Activated CD8-positive, alpha-beta memory T cell treated with anti-CD3 and anti-CD28 coated beads, Interleukin-2, amount 50 U/mL, for 48 hours (primary cell): Measurements from ENCODE around the gene NACC2.

Source experiments
- DNase-seq: peaks from one replicate; pipeline ENCODE4 v3.0.0-alpha.2; 2020

The NACC2 gene

DNA sequence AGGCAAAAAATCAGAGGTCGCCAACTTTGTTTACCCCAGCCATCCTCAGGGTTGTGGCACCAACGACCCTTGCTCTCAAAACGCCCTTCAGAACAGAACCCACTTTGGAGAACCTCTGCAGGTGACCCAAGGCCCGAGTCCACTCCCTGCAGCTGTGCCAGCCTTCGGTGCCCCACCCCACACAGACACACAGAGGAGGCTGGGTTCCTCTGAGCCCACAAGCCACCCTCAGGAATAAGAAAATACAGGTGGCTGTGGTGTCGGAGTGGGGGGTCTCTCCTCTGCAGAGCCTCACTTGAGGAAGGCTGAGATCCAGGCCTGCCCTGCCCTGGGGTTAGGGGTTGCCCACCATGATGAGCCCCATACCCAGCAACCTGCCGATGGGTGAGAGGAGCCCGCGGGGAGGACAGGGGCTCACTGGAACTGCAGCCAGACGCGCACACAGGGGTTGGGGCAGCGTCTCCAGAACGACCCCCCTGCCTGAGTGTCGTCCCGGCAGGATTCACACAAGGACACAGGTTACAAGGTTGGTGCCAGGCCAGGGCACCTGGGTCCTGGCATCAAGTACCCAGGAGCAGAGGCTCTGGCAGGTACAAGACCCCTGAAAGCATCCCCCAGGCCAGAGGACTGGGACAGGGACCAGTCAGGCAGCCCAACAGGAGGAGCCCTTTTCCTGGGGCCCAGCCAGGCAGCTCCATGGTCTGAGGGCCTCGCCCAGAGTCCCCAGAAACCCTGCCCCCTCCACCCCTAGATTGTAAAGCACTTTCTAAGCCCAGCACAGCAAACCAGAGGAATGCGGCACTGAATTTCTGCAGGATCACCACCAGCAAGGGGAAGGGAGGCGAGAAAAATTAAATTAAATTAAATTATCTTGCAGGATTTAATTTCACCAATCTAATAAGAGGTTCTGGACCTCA, 40.0 kb downstream of the NACC2 start:
- no peak for DNase-seq

GRCh38 chr9:136054146-136054545, 40.9 kb downstream of the NACC2 start:
- no peak for DNase-seq

DNA sequence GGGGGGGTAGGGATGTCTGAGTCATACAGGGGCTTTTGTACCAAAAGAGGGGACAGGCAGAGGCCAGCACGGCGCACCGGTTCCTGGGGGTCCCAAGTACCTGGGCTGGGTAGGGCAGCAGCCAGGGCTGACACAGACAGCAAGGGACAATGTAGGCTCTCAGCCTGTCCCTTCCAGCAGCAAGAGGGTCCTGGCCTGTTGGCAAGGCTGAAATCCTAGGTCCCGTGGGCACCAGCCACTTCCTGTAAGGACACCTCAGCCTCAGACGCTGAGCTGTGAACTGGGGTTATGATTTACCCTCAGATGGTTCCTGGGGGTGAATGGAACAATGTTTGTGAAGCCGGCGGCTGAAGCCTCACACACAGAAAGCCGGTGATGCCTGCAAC, 41.3 kb downstream of the NACC2 start:
- no peak for DNase-seq

- DNase-seq: no peak
Observed at GRCh38 chr9:136052991-136053756, 41.9 kb downstream of the NACC2 start.

DNA sequence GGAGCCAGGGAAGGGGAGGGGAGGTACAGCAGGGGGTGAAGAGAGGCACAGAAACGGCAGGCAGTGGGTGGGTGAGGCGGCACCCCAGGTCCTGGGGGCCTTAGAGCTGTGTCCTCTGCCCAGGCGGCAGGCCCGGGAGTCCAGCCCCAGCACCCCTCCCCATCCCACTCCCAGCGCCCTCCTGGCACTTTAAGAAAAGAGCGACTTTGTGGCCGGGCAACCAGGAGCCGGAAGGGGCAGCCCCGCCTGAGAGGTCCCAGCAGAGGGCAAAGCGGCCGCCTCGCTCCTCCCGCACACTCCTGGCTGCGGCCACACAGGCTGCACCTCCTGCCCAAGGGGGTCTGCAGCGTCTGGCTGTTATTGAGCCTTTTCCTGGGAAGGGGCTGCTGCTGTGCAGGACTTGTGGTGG, 42.6 kb downstream of the NACC2 start:
- DNase-seq: no peak

GRCh38 chr9:136051837-136052471, 43.1 kb downstream of the NACC2 start:
- DNase-seq: no peak

- no peak for DNase-seq
Observed at GRCh38 chr9:136051453-136051836, 43.6 kb downstream of the NACC2 start.

DNA sequence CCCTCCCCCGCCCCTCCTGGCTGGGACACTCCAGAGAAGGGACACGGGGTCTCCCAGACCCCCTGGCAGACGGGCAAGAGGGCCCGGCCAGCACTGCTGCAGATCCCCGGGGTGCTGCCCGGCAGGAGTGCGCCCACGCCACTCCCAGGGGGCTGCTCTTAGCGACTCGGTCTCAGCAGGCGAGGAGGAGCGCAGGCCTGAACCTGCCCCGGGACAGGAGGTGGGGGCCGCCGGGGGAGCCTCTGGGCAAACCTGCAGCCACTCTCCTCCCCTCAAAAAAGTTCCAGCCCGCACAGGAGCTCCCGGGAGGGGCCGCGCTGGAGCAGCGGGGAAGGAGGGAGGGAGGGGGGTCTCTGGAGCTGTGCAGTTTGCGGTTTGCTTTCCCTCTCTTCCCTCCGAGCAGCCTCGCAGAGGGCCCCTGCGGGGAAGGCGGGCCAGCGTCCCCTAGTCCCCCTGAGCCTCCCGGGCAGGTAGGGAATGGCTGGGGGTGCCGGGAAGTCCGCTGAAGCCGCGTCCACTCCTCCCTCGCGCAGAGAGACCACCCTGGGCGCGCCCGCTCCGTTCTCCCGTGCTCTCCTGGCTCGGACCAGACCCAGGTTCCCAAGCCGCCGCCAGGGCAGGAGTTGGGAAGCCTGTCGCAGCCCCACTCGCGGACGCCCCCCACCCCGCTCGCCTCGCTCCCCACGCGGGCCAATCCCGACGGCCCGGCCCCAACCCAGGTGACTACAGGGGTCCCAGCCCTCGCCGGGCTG, 44.2 kb downstream of the NACC2 start:
- no peak for DNase-seq

- DNase-seq: no peak
Observed at GRCh38 chr9:136050266-136050700, 44.8 kb downstream of the NACC2 start.

- DNase-seq: no peak
Observed at GRCh38 chr9:136049491-136050265, 45.4 kb downstream of the NACC2 start.

DNA sequence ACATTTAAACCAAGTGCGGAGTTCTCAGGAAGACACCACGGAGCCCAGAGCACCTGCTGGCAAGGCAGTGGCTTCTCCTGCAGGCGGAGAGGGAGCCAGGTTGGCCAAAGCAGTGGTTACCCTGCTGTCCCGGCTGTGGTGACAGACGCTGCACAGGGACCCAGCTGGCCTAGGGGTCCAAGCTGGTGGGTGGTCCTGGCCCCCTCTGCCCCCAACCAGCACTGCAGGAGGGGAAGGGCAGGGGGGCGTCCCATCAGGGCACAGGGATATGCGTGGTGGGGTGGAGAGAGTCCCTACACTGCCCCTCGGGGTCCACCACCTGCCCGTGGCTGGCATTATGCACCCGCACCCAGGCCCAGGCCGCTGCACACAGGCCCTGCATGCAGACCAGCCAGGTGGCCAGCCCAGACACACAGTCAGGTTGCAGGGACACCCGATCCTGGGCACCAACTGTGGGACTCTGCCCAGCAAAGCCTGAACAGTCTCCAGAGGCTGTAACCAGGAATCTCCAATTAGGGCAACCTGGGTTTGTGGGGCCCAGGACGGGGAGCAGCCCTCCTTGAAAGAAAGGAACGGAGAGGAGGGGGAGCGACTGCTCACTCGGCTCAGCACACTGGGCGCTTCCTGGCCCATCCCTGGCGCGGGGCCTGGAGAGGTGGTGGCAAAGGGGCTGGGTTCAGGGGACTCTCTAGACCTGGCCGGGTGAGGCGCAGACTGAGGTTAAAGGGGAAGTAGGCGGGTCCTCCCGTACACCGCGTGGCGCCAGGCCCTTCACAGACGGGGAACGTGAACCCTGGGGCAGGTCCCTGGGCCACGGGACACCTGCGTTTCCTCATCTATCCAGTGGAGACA, 46.3 kb downstream of the NACC2 start:
- no peak for DNase-seq

DNA sequence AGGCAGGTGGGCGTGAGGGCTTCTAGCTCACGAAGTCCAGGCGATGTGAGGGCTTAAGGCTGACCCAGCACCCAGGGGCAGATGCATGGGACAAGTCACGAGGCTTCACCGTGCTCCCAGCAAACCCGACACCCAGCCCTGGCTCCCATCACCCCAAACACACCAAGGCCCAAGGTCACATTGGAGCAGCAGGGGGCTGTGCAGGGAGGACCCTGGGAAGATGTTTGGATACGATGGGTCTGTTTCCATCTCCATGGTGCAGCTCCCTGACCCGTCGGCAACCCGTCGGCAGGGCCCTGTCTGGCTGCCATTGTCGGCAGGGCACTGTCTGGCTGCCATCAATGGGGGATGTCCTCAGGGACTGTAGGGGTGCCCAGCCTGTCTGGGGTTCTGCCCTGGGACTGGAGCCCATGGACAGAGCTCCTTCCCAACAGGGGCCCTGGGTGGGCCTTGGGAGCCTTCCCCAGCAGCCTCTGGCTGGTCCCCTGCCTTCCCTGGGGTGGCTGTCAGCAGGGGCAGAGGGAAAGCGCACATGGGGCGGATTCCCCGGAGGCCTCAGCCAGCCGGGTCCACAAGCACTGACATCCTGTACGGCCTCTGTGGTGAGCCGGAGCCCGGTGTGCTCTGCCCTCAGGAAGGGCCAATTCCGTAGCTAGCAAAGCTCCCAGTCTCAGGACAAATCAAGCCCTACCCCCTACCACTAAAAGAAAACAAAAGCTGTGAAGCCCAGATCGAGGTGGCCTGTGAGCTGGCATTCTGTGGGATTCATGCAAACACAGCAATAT, 47.1 kb downstream of the NACC2 start:
- DNase-seq: no peak

DNA sequence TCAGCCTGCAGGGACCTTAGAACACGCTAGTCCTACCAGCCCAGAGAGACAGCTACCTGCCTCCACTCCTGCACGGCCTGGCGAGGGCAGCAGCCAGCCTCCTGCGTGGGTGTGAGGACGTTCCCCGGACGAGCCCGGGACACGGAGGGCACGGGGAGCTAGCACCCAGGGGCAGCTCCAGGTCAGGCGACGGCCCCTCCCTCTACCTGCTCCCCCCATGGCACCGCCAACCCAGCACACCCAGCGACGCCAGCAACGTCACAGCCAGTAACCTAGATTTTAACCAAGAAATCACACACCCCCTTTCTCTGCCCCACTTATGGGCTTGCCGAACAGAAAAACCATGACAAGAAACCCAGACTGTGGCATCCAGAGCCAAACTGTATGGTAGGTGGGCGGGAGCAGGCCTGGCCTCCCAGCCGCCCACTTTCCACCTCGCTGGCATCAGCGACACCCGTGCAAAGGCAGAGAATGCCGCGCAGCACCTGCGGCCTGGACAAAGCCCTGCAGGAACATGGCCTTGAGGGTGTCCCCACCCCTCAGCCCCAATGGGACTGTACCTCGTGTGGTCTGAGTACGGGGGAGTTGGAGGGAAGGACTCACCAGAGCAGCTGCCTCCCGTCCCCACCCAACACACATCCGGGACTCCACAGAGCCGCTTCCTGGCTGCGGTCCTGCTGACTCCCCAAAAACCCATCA, 47.9 kb downstream of the NACC2 start:
- no peak for DNase-seq

DNA sequence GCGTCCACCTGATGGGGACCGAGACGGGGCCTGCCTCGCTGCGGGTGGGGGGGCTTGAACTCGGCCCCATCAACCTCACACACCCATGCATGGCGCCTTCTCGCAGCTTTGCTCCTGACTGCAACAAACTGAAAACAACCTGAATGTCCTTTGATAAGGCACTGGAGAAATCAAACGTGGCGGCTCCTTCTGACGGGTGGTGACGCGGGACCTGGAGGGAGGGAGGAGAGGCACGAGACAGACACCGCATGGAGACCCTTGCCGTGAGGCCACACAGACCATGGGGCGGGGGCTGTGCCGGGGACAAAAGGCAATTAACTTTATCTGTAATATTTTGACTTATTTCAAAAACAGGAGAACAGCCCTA, 48.6 kb downstream of the NACC2 start:
- no peak for DNase-seq

- no peak for DNase-seq
Observed at GRCh38 chr9:136045595-136046553, 49.2 kb downstream of the NACC2 start.

GRCh38 chr9:136044971-136045594, 50.0 kb downstream of the NACC2 start:
- no peak for DNase-seq

DNA sequence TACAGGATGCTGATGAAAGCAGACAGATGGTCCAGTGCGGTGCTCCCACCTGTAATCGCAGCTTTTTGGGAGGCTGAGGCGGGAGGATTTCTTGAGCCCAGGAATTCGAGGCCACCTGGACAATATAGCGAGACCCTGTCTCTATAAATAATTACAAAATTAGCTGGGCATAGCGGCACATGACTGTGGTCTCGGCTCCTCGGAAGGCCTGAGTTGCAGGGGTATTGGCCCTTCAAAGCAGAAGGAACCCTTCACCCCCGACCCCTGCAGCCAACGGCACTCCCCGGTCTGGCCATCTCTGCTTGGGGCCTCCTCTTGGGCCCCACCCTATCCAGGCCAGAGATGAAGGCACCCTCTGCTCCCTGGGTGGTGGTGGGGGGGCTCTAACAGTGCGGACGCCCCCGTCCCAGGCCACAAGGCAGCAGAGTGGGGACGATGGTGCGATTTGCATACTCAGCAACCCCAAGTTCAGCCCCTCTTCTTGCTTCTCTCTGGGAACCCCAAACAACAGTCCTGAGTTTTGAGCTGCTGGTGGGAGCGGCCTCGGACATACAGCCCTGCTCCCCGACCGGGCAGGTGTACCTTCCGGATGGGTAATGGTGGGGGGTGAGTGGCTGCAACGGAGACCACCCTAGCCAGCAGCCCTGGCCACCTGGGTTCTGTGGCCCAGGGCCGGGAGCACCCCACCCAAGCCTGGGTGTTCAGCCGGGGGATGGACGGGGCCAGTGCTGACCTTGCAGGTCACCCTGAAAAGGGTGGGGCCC, 50.7 kb downstream of the NACC2 start:
- no peak for DNase-seq
